GM18858 (cell line): Measurements from ENCODE around the gene RTN3.

Source experiments
- ATAC-seq: cut with Tn5 transposase; IDR thresholded peaks from one replicate; pipeline ENCODE4 v1.9.1; 2021; ENCODE audit not compliant: unreplicated experiment

The RTN3 gene

DNA sequence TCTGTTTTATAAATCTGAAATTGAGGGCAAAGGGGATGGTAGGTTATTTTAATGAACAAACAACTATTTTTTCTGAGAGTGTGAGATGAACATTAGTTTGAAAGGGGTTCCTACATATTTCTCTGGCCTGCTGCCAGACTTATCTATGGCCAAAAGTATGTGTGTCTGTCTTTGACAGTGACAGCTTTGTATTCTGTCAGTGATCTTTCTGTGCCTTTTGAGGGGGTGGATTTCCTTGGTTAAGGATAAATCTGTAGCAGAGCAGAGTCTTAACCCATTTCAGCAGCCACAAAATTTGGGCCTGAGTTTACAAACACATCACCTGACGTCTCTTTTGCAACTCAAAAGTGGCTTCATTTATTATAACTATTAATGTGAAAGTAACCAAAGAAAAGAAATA, 56.4 kb downstream of the RTN3 start:
- ATAC-seq: no peak

GRCh38 chr11:63738720-63739360, 57.5 kb downstream of the RTN3 start:
- ATAC-seq: no peak

- ATAC-seq: no peak
Observed at GRCh38 chr11:63745304-63746170, 64.2 kb downstream of the RTN3 start.

DNA sequence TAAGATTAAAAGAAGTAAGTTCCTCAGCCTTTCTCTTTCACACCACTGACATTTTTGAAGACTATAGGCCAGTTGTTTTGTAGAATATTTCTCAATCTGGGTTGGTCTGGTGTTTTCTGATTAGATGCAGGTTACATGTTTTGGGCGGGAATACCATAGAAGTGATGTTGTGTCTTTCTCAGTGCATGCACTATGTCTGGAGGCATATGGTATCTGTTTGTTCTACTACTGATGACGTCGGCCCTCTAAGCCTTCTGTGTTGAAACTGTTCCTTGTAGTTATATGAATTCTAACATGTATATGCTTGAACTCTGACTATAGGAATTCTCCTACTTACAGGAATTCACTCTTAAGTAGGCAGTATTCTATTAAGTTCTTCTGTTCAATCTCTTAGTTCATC, 65.7 kb downstream of the RTN3 start:
- ATAC-seq: no peak

DNA sequence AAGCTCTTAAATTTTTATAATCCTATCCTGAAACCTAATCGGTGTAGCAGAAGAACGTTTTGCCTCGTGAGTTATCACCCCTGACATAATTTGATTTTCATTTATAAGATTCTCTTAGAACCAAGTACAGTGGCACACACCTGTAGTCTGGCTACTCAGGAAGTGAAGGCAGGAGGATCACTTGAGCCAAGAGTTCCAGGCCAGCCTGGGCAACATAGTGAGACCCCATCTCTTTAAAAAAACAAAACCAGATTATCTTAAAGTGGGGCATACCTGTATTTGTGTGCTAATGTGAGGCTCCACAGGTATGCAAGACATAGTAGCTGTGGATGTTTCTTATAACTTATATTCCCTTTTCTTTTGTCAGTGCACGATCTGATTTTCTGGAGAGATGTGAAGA, 68.3 kb downstream of the RTN3 start:
- no peak for ATAC-seq

DNA sequence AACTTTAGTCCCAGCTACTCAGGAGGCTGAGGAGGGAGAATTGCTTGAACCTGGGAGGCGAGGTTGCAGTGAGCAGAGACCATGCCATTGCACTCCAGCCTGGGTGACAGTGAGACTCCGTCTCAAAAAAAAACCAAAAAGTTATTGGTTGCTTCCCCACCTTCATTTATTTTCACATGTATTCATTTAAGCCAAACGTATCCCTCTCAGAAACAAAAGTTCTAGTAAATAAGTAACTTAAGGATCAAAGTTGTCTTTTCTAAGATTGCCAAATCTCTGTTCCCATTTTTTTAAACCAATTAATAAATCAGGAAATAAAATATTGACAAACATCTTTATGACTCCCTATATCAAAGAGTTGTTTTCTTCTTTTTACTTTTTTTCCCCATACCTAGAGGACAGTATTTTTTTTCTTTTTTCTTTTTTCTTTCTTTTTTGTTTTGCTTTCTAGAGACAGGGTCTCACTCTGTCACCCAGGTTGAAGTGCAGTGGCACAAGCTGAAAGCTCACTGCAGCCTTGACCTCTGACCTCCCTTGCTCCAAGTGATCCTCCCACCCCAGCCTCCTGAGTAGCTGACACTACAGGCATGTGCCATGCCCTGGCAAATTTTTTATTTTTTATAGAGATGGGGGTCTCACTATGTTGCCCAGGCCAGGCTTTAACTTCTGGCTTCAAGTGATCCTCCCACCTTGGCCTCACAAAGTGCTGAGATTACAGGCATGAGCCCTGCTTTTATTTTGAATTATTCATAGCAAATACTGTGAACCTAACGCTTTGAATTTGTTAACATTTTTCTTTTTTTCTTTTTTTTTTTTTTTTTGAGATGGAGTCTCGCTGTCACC, 75.8 kb downstream of the RTN3 start:
- no peak for ATAC-seq

- ATAC-seq: no peak
Observed at GRCh38 chr11:63760487-63761079, 79.3 kb downstream of the RTN3 start.

DNA sequence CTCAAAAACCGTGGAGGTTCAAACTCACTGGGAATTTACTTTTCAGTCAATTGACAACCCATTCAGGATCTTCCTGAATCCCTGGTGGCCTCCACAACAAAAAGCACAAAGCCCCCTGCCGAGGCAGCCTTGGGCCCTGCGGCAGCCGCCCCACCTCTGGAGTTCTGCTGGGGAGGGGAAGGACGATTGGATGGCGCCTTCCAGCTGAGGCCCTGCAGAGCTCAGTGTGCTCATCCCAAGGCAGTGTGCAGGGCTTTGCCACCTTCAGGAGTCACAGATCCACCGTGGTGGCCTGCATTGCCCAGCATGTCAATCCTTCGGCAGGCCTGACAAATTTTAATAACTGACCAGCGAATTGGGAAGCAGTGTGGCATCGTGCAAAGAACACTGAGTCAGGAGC, 79.9 kb downstream of the RTN3 start:
- no peak for ATAC-seq

GRCh38 chr11:63761931-63762653, 80.8 kb downstream of the RTN3 start:
- ATAC-seq: no peak

DNA sequence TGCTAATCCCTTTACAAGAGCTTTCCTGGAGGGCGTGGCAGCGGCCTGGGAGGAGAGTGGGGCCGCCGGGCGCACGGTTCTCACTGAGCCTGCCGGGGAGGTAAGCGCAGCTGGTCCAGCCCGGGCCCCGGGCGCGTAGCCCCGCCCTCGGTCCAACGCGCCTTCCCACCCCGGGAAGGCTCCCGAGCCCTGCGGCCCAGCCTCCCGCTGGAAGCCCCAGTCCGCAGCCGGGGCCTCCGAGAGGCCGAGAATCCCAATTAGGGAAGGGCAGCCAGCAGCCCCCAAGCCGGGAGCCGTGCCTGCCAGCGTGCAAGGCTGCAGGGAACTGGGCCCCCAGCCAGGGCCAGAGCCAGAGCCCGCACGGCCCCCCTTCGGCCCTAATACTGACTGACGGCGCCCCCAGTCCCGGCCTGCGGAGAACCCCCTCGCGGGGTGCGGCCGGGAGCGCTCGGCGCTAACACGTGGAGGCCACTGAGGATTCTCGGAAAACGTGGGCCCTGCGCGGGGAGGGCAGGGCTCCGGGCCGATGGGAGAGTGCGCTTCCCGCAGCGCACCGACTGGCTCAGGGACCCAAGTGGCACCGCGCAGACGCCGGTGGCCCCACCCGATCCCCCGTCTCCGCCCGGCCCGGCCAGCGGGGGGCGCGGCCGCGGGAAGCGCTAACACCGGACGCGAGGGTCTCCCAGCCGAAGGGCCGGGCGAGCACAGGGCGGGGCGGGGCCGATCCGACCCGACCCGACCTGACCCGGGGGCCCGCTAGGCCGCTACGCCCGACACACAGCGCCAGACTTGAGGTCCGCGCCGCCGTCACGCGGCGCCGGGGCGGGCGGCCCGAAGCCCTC, 81.6 kb downstream of the RTN3 start:
- no peak for ATAC-seq

GRCh38 chr11:63763496-63764339, 82.4 kb downstream of the RTN3 start:
- no peak for ATAC-seq

- no peak for ATAC-seq
Observed at GRCh38 chr11:63764340-63764678, 83.0 kb downstream of the RTN3 start.

GRCh38 chr11:63764679-63765647, 83.7 kb downstream of the RTN3 start:
- ATAC-seq: no peak

DNA sequence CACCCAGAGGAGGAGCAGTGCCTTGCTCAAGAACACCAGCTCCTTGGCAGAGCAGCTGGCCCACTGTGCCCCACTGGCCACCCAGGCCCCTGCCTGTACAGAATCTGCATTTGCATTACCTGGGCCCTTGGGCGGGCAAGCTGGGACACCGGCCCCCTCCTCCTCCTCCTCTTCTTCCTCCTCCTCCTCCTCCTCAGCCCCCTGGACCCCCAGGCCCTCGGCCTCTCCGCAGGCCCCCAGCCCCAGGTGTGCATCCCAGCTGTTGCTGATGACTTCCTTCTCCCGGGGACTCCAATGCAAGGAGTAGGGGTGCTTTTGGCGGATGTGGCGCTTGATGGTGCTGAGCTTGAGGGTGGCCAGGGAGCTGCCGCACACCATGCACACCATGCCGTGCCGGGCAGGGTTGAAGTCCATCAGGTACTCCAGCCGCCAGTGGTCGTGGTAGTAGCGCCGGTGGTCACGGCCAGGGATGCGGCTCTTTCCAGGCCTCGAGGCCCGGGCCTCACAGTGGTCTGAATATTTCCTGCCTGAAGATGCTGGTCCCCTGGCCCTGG, 84.5 kb downstream of the RTN3 start:
- no peak for ATAC-seq

GRCh38 chr11:63766531-63767235, 85.4 kb downstream of the RTN3 start:
- ATAC-seq: no peak

DNA sequence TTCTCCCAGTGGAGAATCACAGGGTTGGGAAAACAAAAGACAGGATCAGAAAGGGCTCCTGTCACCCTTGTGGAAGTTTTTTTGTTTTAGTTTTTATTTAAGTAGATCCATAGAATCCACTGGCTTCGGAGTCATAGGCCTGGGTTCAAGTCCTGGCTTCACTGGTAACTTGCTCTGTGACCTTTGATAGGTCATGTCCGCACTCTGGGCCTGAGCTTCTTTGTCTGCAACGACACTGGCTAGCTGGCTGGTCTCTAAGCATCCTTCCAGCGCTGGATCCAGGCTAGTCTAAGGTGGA, 85.9 kb downstream of the RTN3 start:
- no peak for ATAC-seq
